ENCODE results near the gene NAV2.

Gene NAV2

DNA sequence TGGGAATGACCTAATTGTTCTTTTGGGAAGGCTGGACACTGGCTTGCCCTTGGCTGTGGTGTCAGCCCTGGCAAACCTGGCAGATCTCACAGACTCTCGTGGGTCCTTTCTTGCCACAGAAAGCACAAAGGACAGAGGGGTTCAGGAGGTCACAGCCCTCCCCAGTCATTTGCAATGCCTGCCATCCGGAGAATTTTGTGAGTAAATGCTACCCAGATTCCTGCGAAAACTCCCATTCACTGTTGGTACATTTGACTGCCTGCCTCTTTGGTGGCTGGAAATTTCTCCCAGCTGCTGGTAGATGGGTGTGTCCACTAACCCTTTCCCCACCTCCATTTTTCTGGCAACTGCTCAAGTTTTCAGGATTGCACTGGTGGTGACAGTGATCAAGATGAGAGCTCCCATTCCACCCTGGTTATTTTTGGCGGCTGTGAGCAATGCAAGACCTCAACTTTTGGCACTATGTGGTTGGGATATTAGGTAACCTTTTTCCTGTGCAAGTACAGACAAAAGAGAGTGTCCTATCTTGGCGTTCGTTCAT is 155.7 kb downstream of the NAV2 start:
- no peak for DNase-seq (ENCODE audit: extremely low spot score)

GRCh38 chr11:19868871-19869270 is 156.2 kb downstream of the NAV2 start:
- CTCF ChIA-PET: interaction anchor here (1.3 to 1.4 kb wide), 2 partner anchors 14 to 15 kb away, joined by 3 to 4 read pairs; no protein-coding TSS in a partner anchor
- TF ChIP-seq, protein P1, sequence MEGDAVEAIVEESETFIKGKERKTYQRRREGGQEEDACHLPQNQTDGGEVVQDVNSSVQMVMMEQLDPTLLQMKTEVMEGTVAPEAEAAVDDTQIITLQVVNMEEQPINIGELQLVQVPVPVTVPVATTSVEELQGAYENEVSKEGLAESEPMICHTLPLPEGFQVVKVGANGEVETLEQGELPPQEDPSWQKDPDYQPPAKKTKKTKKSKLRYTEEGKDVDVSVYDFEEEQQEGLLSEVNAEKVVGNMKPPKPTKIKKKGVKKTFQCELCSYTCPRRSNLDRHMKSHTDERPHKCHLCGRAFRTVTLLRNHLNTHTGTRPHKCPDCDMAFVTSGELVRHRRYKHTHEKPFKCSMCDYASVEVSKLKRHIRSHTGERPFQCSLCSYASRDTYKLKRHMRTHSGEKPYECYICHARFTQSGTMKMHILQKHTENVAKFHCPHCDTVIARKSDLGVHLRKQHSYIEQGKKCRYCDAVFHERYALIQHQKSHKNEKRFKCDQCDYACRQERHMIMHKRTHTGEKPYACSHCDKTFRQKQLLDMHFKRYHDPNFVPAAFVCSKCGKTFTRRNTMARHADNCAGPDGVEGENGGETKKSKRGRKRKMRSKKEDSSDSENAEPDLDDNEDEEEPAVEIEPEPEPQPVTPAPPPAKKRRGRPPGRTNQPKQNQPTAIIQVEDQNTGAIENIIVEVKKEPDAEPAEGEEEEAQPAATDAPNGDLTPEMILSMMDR (IDR thresholded peaks at IDR 0.05; ENCODE audit: control extremely low read depth, extremely low read depth, low read depth, missing control alignments): no peak
- no peak for DNase-seq (ENCODE audit: extremely low spot score)
- POLR2A ChIA-PET: no interaction called here

More for the DNA sequence above, 155.7 kb downstream of the NAV2 start:
- ChIA-PET CTCF (interaction anchor here (1.3 to 1.4 kb wide), 3 partner anchors 14 to 16 kb away, joined by 3 to 4 read pairs (median 4); no protein-coding TSS in a partner anchor), POLR2A (no interaction called here)
- TF ChIP-seq, protein P1 (IDR thresholded peaks at IDR 0.05; ENCODE audit: control extremely low read depth, extremely low read depth, low read depth, missing control alignments): no peak

DNA sequence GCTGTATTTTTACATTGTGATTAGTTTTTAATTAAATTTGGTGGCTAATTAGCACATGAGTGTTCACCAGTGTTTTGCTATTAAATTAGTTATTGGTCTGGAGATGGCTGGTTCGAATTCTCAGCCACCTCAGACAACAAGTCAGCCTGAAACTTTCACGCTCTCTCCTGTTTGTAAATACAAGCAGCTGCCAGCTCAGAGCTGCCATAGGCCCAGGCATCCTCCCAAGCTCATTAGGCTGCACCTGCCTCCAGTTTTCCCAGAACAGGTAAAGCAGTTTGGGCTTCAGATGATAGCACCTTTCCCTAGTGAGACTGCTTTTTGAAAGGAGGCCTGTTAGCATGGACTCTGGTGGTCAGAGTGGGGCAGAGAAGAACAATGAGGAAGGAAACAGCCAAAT is 156.8 kb downstream of the NAV2 start:
- no peak for DNase-seq (ENCODE audit: extremely low spot score)

GRCh38 chr11:19869946-19870589 is 157.4 kb downstream of the NAV2 start:
- TF ChIP-seq, protein P1 (IDR thresholded peaks at IDR 0.05; ENCODE audit: control extremely low read depth, extremely low read depth, low read depth, missing control alignments): no peak
- ChIA-PET CTCF (no interaction called here), POLR2A (no interaction called here)
- no peak for DNase-seq (ENCODE audit: extremely low spot score)

More for the DNA sequence above, 156.8 kb downstream of the NAV2 start:
- ChIA-PET CTCF (no interaction called here), POLR2A (no interaction called here)
- TF ChIP-seq, protein P1 (IDR thresholded peaks at IDR 0.05; ENCODE audit: control extremely low read depth, extremely low read depth, low read depth, missing control alignments): no peak

- TF ChIP-seq, protein P1 (IDR thresholded peaks at IDR 0.05; ENCODE audit: control extremely low read depth, extremely low read depth, low read depth, missing control alignments): no peak
- CTCF ChIA-PET: interaction anchor here (1.2 kb wide), 1 partner anchor 8 kb away, joined by 3 read pairs; no protein-coding TSS in a partner anchor
- DNase-seq (ENCODE audit: extremely low spot score): no peak
- POLR2A ChIA-PET: no interaction called here
Observed at GRCh38 chr11:19871531-19871930, 158.9 kb downstream of the NAV2 start.

GRCh38 chr11:19872512-19873145 is 160.0 kb downstream of the NAV2 start:
- DNase-seq (ENCODE audit: extremely low spot score): no peak
- TF ChIP-seq, protein P1 (IDR thresholded peaks at IDR 0.05; ENCODE audit: control extremely low read depth, extremely low read depth, low read depth, missing control alignments): no peak
- ChIA-PET CTCF (interaction anchor here (1.0 to 1.5 kb wide), 2 partner anchors 9 to 205 kb away, joined by 3 read pairs; no protein-coding TSS in a partner anchor), POLR2A (interaction anchor here (1.0 kb wide), 1 partner anchor 23 kb away, joined by 3 read pairs; no protein-coding TSS in a partner anchor)

All from GM10248 (cell line).